Activated CD8-positive, alpha-beta memory T cell treated with anti-CD3 and anti-CD28 coated beads for 1 hour (primary cell): ENCODE data around the gene PAK1.
"Not testable (repeated sequence)": the region's sequence is repeated elsewhere in the genome, so short reads cannot be mapped to it uniquely, and the experiment has no call there.

Experiments used
- DNase-seq, 2 donors: peaks; one replicate each; pipeline ENCODE4 v3.0.0-alpha.2; 2020; ENCODE audit warnings: low read depth in 1 of 2; ENCODE audit errors: extremely low read depth in 1 of 2

Gene PAK1

DNA sequence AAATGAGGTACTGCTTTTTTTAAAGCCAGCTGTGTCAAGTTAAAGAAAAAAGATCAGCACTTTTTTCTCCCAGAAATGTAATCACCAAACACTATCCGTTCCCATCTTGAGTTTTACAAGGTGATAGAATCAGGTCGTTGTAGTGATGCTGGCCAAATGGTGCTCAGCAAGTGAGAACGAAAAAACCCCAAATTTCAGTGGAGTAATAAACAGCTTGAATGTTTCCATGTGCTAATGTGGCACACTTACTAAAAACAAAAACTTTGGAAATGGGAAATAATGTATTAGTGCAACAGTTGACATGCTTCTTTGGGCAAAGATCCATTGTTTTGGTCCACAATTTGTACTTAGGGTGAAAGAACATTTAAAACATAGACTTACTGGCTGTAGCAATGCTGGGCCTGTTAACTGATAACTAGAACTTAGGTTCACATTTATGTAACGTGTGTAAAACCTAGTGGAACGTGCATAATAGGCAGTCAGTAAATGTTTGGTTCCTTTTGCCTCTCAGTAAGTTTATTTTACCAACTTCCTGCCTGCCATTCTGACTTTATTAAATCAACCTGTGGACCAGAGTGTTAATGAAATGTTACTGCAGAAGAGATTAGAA, 157.1 kb downstream of the PAK1 start:
- DNase-seq = no peak

DNA sequence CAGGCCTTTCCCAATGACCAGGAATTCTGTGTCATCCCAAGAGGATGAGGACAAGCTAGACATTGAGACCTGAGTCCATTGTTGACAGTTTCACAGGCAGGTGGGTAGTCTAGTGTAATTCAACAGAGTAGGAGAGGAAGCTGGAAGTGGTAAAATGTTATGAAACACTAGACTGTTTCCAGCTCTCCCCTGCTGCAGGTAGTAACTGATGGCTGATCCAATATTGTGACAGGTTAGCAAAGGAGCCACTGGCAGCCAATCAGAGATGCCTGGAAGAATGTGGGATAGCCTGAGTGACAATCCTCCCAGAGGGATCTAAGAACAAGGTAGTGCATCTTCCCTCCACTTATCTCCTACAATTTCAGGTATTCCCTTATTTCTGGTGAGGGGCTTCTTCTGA, 161.8 kb downstream of the PAK1 start:
- no peak for DNase-seq

DNA sequence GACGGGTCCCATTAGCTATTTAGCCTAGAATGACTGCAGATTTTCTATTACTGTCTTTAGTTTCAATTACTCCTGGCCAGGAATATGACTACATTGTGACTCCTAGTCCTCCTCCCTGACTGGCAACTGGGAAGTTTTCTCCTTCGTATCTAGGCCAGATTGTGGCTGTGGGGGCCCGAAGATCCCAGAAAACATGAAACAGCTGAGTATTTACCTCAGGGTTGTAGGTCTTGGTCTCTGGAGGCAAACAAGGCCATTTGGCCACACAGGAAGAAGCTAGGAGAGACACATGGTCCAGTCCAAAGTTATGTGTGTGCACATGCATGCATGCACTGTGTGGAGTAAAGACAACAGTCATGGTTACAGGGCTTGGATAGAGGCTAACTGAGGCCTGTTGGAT, 162.2 kb downstream of the PAK1 start:
- no peak for DNase-seq

DNA sequence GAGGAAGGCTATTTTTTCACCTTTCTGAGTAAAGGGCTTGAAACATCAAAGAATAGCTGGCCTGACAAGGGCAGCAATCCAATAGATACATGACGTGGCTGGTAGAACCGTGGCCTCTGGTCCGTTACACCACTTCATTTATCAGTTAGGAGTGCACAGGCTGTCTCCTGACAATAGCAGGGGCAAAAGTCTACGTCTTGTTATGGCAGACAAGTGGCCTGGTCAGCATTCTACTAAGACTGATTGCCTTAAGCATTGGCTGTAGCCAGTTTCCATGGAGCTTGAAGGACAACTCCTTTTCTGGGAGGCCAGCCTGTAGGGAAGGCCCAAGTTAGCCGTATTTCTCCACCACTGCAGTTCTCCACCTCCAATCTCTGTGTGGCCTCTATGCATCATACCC, 163.2 kb downstream of the PAK1 start:
- no peak for DNase-seq

DNA sequence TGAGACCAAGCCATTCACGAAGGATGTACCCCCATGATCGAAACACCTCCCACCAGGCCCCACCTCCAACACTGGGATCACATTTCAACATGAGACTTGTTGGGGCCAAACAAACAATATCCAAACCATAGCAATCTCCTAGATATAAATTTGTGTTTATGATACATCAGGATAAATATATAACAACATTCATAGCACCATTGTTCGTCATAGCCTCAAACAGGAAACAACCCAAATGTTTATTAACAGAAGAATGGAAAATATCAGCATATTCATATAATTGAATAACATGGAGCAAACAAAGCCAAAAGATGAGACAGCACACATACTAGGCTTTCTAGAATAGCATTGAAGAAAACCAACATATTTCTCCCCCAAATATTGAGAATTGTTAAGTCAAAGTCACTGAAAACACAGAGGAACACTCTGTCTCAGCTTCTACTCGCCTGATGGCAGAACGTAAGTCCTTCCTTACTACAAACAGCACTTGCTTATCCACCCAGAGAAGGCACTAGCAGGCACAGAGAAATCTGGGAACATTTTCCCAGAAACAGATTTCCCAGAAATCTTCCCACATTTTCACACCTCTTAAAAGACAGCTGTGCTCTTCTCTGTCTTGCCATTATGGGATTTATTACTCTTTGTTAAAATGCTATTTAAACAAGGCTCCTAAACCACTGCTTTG, 164.4 kb downstream of the PAK1 start:
- DNase-seq = no peak

DNA sequence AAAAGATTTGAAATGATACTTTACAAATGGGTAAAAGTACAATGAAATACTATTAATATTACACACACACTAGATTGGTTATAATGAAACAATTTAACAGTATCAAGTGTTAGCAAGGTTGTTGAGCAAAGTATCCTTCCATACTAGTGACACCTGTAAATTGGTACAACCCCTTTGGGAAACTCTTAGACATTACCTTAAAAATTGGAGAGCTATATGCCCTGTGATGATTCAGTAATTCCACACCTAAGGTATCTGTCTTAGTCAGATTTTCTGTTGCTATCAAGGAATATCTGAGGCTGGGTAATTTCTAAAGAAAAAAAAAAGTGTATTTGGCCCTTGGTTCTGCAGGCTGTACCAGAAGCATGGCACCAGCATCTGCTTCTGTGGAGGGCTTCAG, 165.1 kb downstream of the PAK1 start:
- DNase-seq = no peak

DNA sequence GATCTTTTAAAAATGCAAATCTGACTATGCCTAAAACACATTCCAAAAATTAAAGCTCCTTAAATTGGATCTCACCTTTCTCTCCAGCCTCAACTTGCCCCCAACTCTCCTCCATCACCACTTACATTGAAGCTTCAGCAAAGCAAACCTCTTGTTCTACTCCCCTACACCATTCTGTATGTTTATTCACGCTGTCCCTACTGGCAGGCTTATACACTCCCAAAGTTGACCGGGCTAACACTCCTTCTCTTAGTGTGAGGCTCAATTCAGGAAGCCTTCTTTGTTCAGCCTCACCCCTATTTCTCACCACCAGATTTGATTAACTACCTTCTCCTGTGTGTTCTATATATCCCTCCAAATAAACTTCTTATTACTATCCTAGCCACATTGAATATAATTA, 170.6 kb downstream of the PAK1 start:
- no peak for DNase-seq

DNA sequence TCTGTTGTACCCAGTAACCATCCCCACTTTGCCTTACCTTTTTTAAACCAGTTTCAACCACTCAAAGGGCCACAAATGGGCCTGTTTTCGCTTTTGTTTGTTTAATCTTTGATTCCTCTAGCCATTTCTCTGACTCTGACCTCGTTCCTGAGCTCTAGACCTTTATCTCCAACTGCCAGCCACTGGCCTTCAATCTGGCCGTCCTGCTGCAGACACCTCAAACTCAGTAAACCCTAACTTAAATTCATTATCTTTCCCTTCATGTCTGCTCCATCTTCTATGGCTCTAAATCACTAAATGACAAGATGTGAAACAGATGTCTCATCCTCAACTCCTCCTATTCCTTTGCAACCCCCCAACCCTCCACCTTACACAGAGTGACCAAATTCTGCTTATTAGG, 171.1 kb downstream of the PAK1 start:
- DNase-seq = no peak

DNA sequence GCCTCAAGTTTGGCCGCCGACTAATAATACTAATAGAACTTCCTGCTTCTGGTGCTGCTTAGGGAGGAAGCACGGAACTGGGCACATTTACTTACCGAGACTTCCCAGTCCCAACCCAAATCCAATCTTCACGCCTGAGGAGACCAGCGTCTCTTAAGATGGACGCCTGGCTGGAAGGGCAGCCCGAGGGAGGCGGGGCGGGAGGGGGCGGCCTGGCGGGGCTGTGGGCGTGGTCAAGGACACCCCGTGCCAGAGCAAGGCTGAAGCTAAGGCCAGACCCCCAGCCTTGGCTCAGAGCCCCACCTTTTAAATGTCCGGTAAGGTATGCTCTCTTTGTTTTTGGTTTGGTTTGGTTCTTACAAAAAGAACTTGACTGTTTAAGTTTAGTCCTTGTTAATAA, 172.4 kb downstream of the PAK1 start, which contains the start of gene GDPD4:
Gene GDPD4, minus strand, starts transcription at position 177 of the 400 bp plus-strand sequence. CDS start 16,549 bp downstream, outside the sequence.
- no peak for DNase-seq

DNA sequence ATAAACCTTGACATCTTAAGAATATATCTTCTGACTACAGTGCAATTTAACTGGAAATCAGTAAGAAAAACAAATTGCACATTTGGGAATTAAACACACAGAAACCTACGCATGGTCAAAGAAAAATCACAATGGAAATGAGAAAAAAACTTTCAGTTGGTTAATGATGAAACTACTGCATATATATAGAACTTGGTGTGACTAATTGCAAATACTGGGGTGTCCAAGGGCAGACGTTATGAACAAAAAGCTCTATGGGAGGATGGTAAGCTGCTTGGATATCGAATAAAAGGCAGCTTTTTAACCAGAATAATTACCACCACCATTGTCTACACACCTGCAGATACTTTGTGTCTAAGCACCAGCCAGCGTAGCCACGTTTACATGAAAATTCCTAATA, 173.2 kb downstream of the PAK1 start:
- no peak for DNase-seq

DNA sequence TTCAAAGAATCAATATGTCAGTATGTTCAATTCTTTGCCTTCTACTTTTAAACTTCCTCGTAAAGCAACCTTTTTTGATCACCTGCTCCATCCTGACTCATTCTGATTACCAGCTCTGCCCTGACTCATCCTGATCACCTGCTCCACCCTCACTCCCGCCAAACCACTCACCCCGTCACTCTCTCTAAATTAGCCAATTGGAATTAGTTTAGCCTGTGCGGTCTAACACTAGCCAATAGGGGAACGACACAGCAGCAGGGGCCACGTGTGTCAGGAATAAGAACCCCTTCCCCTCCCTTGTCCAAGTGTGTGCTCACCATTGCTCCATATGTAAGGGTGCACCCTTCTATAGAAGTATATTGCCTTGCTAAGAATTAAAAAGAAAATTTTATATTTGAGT, 173.9 kb downstream of the PAK1 start:
- not testable (repeated sequence) for DNase-seq

DNA sequence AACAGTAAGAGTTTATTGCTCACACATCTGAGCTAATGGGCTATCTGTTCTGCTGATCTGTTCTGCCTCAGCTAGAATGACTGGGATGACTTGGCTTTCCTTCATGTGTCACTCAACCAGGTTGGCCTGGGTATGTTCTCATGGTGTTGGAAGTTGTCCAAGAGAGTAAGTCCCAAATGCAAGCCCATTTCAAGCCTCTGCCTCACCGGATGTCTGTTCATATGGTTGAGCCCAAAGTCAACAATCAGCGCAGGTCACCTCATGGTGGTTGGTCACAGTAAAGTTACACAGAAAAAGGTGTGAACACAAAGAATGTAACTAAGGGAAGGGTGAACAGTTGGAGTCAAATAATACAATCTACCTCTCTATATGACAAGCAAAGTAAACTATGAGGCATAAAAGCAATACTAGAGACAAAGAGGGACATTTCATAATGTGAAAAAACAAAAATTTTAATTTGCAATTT, 174.3 kb downstream of the PAK1 start:
- no peak for DNase-seq

DNA sequence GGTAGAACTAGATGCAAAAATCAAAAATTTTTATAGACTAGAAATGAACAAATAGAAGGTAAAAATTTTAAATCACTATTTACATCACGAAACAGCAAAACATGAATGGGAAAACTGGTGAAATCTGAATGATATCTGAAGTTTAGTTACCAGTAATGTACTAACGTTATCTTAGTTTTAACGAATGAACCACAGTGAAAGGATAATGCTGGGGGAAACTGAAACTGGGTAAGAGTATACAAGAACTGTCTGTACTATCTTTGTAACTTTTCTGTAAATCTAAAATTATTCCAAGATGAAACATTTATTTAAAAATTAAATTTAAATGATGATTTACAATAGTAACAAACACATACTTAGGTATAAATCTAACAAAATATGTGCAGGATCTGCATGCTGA, 179.9 kb downstream of the PAK1 start:
- no peak for DNase-seq

DNA sequence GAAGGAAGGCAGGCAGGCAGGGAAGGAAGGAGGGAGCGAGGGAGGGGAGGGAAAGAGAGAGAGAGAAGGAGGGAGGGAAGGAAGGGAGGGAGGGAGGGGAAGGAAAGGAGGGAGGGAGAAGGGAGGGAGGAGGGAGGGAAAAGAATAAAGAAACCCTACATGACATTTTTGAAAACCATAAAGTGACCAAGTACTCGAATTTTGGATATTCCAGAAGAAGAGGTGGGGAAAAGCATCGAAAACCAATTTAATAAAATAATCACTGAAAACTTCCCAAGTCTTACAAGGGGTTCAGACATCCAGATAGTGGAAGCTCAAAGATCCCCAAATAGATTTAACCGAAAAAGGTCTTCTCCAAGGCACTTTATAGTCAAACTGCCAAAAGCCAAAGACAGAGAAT, 184.2 kb downstream of the PAK1 start:
- no peak for DNase-seq

DNA sequence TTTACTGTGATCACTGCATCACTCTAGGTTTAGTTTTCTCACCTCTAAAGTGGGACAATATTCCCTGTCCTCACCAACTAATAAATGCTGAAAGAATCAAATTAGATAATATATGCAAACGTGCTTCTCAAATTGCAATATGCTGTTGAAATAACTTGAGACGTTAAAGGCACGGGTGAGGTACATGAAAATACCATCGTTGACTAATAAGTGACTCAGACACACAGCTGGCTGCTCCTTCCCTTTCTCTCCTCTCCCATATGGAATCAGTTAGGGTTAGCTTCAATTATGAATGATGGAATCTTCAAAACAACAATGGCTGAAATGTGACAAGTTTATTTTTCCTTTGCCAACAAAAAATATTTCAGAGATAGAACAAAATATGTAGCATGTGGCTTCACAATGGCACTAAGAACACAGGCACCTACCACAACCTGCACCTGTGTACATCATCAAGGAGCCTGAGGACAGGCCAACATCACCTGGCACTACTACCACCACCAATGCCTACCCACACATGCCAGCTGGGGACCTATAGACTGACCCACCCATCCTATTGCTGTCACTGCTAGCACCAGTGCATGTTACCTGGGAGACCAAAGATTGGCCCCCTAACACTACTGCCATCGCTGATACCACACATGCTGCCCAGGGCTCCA, 186.2 kb downstream of the PAK1 start:
- no peak for DNase-seq

DNA sequence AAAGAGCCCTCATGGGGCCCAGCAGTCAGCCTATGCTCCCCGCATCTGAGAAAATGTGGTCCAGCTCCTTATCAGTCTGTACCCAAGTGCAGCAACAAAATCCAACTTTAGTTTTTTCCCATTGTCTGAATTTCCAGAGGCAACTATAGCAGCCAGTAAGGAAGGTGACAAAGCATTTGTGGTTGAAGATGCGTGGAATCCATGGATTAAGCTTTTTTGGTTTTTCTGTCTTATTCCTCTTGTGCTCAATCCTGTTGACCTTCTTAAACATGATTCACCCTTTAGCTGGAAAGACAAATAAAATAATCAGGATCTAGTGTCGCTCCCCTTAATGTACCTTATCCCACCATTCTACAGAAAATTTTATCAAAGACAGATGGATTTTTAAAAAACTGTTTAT, 186.8 kb downstream of the PAK1 start:
- no peak for DNase-seq

DNA sequence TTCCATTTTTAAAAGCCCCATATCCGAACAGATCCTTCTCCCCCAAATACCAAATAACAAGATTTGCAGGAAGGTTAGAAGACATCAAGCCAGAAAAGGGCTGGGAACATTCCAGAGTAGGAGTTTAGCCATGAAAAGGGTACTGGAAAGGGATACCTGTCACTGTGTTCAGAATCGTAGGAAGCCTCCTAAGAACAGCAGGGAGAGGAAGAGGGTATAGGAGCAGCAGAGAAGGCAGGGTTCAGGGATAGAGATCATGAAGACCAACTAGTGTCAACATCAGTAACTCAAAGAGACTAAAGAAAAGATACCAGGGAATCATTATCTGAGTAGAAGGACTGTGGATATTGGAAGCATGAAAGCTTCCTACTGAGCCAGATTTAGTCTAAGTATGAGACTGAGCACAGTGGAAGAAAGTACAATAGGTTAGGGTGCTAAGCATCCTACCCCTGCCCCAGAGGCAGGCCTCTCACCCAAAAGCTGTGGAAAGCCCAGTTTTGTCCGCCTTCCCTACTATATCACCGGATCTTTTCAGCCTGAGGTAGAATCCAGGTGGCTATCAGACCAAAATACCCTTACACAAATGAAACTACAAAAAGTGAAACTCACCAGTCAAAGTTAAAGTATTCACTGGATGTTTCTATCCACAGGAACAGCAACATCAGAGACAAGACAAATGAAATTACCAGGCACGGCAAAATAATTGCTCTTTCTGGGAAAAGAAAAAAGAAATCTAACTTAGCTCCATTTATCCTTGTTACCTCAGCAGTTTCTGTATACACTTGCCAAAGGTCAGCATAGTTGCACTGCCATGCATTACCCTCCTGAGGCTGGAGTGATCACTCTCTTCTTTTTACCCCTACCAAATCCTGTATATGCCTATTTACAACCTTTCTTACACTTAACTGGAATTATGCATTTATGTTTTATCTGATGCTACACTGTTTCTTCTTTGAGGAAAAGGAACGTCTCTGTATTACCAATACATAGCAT, 189.1 kb downstream of the PAK1 start:
- DNase-seq = no peak

DNA sequence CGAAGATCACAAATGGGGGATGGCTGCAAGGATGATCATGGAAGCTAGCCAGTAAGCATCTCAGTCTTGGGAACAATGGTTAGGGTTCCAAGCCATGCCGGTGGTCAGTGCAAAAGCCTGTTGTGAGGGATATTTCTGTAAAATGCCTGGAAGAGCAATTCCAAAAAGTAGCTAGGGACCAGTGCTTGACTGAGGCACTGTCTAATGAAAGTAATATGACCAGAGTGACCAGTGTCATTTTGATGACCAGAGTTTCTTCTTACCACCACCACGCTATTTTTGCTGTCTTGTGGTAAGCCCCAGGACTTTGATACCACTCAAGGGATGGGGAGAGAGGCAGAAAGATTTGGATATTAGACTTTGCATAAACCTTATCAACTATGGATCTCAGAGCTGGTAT, 190.8 kb downstream of the PAK1 start:
- DNase-seq = no peak

DNA sequence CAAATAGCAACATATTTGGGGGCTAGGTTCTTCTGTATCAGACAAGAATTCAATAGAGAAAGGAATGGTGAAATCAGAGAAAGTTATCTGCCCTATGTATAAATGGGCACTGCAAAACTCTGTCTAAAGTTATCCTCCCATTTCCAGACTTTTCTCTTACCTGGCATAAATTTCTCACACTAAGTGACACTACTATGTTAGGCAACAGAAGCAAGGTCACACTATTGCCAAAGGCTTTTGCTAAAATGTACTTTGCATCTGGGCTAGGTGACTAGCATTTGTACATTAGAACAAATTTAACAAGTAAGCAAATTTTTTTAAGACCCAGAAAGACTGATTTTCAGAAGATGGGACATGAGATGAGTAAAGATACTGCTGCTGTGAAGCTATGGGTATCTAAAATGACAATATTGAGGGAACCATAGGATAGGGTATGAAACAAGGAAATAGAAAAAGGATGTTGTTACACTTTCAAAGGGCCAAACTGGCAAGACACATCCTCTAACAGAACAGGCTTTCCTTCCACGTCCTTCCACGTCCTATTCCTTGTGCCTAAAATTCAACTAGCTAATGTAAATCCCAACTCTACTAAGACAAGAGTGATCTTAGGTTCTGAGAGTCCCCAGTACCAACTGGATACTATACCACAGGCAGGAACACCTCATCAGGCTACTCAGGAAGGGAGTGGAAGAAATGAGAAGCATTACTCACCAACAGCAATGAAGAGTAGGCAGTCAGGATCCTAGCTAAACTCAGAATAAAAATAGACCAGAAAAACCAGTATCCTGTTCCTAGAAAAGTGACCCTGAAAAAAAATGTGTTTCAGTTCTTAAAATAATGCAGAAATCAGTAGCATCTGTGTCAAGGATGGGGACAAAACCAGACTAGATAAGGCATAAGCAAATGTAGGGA, 195.0 kb downstream of the PAK1 start:
- DNase-seq = no peak

DNA sequence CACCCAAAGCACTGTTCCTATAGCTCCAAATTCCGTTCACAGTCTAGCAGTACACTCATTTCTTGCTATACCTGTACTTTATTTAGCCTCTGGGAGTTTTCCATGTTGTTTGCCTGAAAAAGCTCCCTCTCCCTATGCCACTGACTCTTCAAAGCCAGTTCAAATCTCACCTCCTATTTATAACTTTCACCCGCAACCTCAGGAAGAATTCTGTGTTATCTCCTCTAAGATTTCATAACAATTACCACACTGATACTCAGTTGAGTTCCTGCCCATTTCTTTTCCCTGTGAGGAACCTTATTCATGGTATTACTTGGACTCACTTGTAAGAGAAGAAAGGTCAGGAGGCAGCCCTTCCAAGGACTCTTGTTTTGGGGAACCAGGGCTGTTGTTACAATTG, 197.6 kb downstream of the PAK1 start:
- DNase-seq = no peak
